Heart right ventricle (tissue), 16 donors: ENCODE measurements around the gene ITLN2. TPM values are rescaled to one million over a fixed set of nuclear protein-coding genes. Genes with fewer than 3 reads are reported as not detected.
A peak's percentile ranks its signal among the peaks of the same experiment; 100 is the strongest.
"Not testable (repeated sequence)": the region's sequence is repeated elsewhere in the genome, so short reads cannot be mapped to it uniquely, and the experiment has no call there.

Experiments
- ATAC-seq, 8 donors: fragments of 200-7000 bp; cut with Tn5 transposase; one replicate each; pipeline ENCODE4 v1.9.1; 2020; ENCODE audit warnings: mild to moderate bottlenecking in 8 of 8, moderate library complexity in 8 of 8, moderate number of reproducible peaks in 1 of 8
- DNase-seq, 2 donors: peaks; one replicate each; pipeline ENCODE4 v3.0.0-alpha.2; 2020
- H3K27ac ChIP-seq, 10 donors: fragments of 200-600 bp; sonication (generic) in 2 of 10; one replicate each; pipeline versions ENCODE4 v1.5.0 to v1.8.0; 2020 to 2022; ENCODE audit warnings: mild to moderate bottlenecking in 3 of 10
- H3K27me3 ChIP-seq, 7 donors: fragments of 200-600 bp; one replicate each; pipeline ENCODE4 v1.8.0; 2021 to 2022; ENCODE audit warnings: mild to moderate bottlenecking in 2 of 7
- H3K36me3 ChIP-seq, 9 donors: fragments of 200-600 bp; sonication (generic) in 1 of 9; one replicate each; pipeline versions ENCODE4 v1.5.0 to v1.8.0; 2020 to 2022; ENCODE audit warnings: mild to moderate bottlenecking in 2 of 9
- H3K4me1 ChIP-seq, 9 donors: fragments of 200-600 bp; sonication (generic) in 1 of 9; one replicate each; pipeline versions ENCODE4 v1.5.0 to v1.8.0; 2020 to 2022; ENCODE audit warnings: mild to moderate bottlenecking in 4 of 9
- H3K4me3 ChIP-seq, 10 donors: fragments of 200-600 bp; sonication (generic) in 2 of 10; one replicate each; pipeline versions ENCODE4 v1.5.0 to v1.8.0; 2020 to 2022; ENCODE audit warnings: mild to moderate bottlenecking in 7 of 10, moderate library complexity in 2 of 10
- H3K9me3 ChIP-seq, 11 donors: fragments of 200-600 bp in 10 of 11; sonication (generic) in 2 of 11; one replicate each; pipeline versions ENCODE4 v1.5.0 to v1.8.0; 2013 to 2022; ENCODE audit warnings: mild to moderate bottlenecking in 2 of 11, control low read depth in 1 of 11, moderate library complexity in 1 of 11
- WGBS, 2 donors: extraction: QIAGEN DNeasy Blood & Tissue Kit; methylation state at CpG; one replicate each; pipeline ENCODE4 v1.1.7; 2013; ENCODE audit warnings: inconsistent platforms in 1 of 2; 5-methylcytosine and 5-hydroxymethylcytosine counted together
- intact Hi-C, 10 donors: fragments of 100-400 bp; cut with DNase I; formaldehyde crosslinking; loops; one replicate each; pipeline versions ENCODE4 v1.11.1 to v1.14.2; 2022
- polyA plus RNA-seq, 2 donors: library from polyadenylated mRNA; stranded (reverse); fragments of 200-250 nt; gene quantifications; one replicate each; pipeline ENCODE4 v1.2.3, GENCODE V29; 2013
- total RNA-seq, 10 donors: library from RNA; stranded (reverse); fragmentation: NEBNext Ultra II Directional in 3 of 10; extraction: Animal tissue kit (Norgen Biotek cat#: 25700) in 3 of 10; gene quantifications; one replicate each; pipeline versions ENCODE4 v1.2.1 to v1.2.4, GENCODE V29; 2021 to 2023
- TF ChIP-seq, protein P1 (sequence below), 9 donors: fragments of 200-600 bp; sonication (generic) in 2 of 9; IDR thresholded peaks; one replicate each; pipeline versions ENCODE4 v1.5.0 to v1.8.0; 2021 to 2022; ENCODE audit warnings: antibody characterized with exemption in 9 of 9, mild to moderate bottlenecking in 5 of 9, moderate library complexity in 1 of 9
- donor health status: Arrhythmogenic right ventricular cardiomyopathy.
- donor health status: ischemic (EF 13 %, LVEDD 7.1; RV severe dilation, severe dysfunction).
- donor health status: healthy with polysubstance abuse.
- donor health status: DM: no; HTN: yes; CAD: no.
- donor health status: DM: no; HTN: no; CAD: no.
- donor health status: ischemic (EF 25% LVEDD 6.9; RV normal size, moderate dysfunction).
- donor health status: ischemic (EF 25% LVEDD 5.7; RV mildly dilated, moderate dysfunction).
- donor health status: healthy.
- donor health status: DM: yes; HTN: yes; CAD: no.
- donor health status: Ischemic cardiomyopathy.
- donor health status: ischemic (EF 35%, LVEDD 5.7; RV mildly dilated, moderate dysfunction).
- donor health status: nonischemic (EF 11% LVEDD 7.7; RV severe dilation, severe dysfunction).
- donor health status: DM: yes; HTN: yes; CAD: no.
- donor health status: PGD.
- donor health status: ischemic (EF 29% LVEDD 5.4; RV normal size, mild dysfunction).
- donor health status: nonischemic (EF 23%, LVEDD 6.1; RV moderate dilation, normal function).

Gene ITLN2
- total and polyA plus RNA-seq, 12 donors: 0.22 TPM; not detected in 11

DNA sequence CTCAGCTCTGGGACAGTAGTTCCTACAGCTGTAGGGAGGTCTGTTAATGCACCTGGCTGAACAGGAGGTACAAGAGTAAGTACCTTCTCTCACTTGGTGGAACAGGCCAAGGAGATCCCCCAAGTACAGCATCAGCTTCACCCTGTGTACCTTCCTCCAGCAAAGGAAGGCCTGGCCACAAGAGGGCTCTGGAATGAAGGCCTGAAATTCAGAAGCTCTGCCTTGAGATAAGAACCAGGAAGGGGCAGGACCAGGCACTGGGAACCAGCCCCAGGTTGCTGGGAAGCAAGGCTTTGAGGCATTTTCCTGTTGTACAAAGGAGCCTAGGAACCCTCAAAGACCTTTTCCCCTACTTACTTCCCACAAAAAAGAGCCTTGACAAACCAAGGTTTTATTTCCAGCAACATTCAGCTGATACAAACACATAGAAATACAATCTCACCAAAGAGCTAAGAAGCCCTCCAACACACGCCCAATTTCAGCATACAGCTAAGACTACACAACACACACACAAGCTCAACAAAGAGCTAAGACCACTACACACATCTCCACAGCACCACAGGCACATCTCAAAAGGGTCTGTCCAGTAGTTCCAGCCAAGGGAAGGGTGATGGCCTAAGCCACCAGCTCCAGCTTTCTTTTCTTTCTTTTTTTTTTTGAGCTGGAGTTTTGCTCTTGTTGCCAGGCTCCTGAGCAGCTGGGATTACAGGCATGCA, 42.9 kb upstream of the ITLN2 start:
- no peaks in the 10 kb centered on the region for H3K27me3 ChIP-seq
- peak; percentile 45 to 83 for DNase-seq
- peaks cover 0 to 30% (median 12%) of the 10 kb centered on the region in 9 donors for H3K4me1 ChIP-seq
- no peaks in the 10 kb centered on the region for H3K9me3 ChIP-seq
- peaks cover 0 to 34% (median 11%) of the 10 kb centered on the region in 9 donors for H3K36me3 ChIP-seq
- 63 to 73% methylated on average over 1 of the region's 1 CpG for WGBS, 2 donors
- peak overlapping the region in 9 of 10 donors; percentile 47 to 82 (median 75) for H3K27ac ChIP-seq
- no peak overlapping the region for H3K4me3 ChIP-seq
- TF ChIP-seq, protein P1, sequence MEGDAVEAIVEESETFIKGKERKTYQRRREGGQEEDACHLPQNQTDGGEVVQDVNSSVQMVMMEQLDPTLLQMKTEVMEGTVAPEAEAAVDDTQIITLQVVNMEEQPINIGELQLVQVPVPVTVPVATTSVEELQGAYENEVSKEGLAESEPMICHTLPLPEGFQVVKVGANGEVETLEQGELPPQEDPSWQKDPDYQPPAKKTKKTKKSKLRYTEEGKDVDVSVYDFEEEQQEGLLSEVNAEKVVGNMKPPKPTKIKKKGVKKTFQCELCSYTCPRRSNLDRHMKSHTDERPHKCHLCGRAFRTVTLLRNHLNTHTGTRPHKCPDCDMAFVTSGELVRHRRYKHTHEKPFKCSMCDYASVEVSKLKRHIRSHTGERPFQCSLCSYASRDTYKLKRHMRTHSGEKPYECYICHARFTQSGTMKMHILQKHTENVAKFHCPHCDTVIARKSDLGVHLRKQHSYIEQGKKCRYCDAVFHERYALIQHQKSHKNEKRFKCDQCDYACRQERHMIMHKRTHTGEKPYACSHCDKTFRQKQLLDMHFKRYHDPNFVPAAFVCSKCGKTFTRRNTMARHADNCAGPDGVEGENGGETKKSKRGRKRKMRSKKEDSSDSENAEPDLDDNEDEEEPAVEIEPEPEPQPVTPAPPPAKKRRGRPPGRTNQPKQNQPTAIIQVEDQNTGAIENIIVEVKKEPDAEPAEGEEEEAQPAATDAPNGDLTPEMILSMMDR (IDR thresholded peaks at IDR 0.05): peak; percentile 43 to 83 (median 68)
- peak; percentile 89 to 95 (median 92) for ATAC-seq
- intact Hi-C loops: loop anchor here in 9 of 10 donors (1.0 to 10.0 kb wide), 10 partner anchors 45 to 140 kb away; partner anchors contain the start of genes KLHDC9 (in 5 of the 9), DEDD (in 3 of the 9) and USF1 (in 3 of the 9)

DNA sequence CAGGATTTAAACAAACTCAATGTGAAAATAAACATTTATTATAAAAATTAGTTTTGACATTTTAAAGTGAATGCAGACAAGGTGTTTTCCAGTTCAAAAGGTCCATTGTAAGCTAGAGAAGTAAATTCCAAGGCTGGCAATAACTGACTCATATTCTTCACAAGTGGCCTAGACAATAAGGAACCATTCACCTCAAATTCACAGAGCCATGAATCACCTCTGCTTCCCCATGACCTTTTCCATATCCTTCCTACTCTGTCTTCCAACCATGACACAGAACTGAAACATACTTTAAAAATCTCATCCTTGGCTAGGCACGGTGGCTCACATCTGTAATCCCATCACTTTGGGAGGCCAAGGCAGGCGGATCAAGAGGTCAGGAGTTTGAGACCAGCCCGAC, 41.6 kb upstream of the ITLN2 start:
- no peaks in the 10 kb centered on the region for H3K27me3 ChIP-seq
- H3K9me3 ChIP-seq: no peaks in the 10 kb centered on the region
- intact Hi-C loops: loop anchor here in 9 of 10 donors (2.0 to 10.0 kb wide), 7 partner anchors 46 to 141 kb away; partner anchors contain the start of genes KLHDC9 (in 5 of the 9), DEDD (in 3 of the 9) and USF1 (in 2 of the 9)
- DNase-seq (no peak), ATAC-seq (peak in 1 of 8 donors; percentile 38)
- H3K4me1 ChIP-seq: peaks cover 0 to 22% (median 10%) of the 10 kb centered on the region in 9 donors
- no peak overlapping the region for H3K4me3 ChIP-seq
- TF ChIP-seq, protein P1 (IDR thresholded peaks at IDR 0.05): no peak
- H3K36me3 ChIP-seq: peaks cover 0 to 33% (median 11%) of the 10 kb centered on the region in 9 donors
- WGBS, 2 donors: 90 to 91% methylated on average over 3 of the region's 3 CpGs
- peak overlapping the region in 1 of 10 donors; percentile 51 for H3K27ac ChIP-seq

DNA sequence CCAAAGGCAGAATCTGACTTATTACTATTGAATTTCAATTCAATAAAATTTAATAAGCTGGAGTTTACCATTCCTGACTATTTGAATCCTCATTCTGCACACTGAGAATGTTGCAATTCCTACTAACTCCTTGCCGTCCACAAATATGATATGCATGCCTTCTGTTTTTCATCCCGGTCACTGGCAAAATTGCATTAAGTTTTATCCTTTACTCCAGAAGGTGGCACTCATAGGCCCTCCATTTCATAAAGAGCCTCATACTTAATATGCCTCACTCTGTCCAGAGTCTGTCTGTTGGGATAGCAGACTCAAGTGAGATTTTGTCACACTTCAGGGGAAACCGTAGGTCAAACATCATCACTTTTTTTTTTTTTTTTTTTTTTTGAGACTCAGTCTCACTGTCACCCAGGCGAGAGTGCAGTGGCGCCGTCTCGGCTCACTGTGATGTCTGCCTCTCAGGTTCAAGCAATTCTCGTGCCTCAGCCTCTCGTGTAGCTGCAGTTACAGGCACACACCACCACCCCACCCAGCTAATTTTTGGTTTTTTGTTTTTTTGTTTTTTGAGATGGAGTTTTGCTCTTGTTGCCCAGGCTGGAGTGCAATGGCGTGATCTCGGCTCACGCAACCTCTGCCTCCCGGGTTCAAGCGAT, 39.1 kb upstream of the ITLN2 start:
- H3K4me3 ChIP-seq: no peak overlapping the region
- no peaks in the 10 kb centered on the region for H3K9me3 ChIP-seq
- peaks cover 0 to 28% (median 12%) of the 10 kb centered on the region in 9 donors for H3K4me1 ChIP-seq
- peaks cover 0 to 8% (median 0%) of the 10 kb centered on the region in 9 donors for H3K36me3 ChIP-seq
- H3K27me3 ChIP-seq: no peaks in the 10 kb centered on the region
- TF ChIP-seq, protein P1 (IDR thresholded peaks at IDR 0.05): peak in 7 of 9 donors; percentile 26 to 58 (median 37)
- intact Hi-C loops: loop anchor here in 4 of 10 donors (5.0 to 10.0 kb wide), 5 partner anchors 51 to 156 kb away; partner anchors contain the start of genes DEDD (in 3 of the 4), USF1 (in 2 of the 4) and KLHDC9 (in 1 of the 4)
- H3K27ac ChIP-seq: no peak overlapping the region
- DNase-seq (no peak), ATAC-seq (peak in 4 of 8 donors; percentile 42 to 48 (median 46))
- WGBS, 2 donors: 75% methylated on average over 14 of the region's 14 CpGs

DNA sequence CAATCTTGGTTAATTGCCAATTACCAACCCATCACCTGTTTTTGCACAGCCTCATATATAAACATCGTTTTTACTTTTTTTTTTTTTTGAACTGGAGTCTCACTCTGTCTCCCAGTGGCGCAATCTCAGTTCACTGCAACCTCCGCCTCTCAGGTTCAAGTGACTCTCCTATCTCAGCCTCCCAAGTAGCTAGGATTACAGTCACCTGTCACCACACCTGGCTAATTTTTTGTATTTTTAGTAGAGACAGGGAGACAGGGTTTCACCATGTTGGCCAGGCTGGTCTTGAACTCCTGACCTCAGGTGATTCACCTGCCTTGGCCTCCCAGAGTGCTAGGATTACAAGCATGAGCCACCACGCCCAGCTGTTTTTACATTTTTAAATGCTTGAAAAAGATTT, 37.4 kb upstream of the ITLN2 start:
- H3K9me3 ChIP-seq, DNase-seq, H3K27me3 ChIP-seq, H3K27ac ChIP-seq, H3K36me3 ChIP-seq, H3K4me3 ChIP-seq, ATAC-seq: not testable (repeated sequence)
- intact Hi-C loops: loop anchor here in 4 of 10 donors (5.0 to 10.0 kb wide), 5 partner anchors 53 to 155 kb away; partner anchors contain the start of genes DEDD (in 3 of the 4), USF1 (in 2 of the 4) and KLHDC9 (in 1 of the 4)
- WGBS, 2 donors: 90 to 98% methylated on average over 4 of the region's 4 CpGs
- peaks cover 0 to 17% (median 4%) of the 10 kb centered on the region in 9 donors for H3K4me1 ChIP-seq
